ENCODE measurements around the gene ATF6. TPM values are rescaled to one million over a fixed set of nuclear protein-coding genes. Genes with fewer than 3 reads are reported as not detected.

Gene ATF6
- polyA plus RNA-seq, 2 of the 4 experiments (the other 2 are of a cell fraction) = 8.6 to 28.0 TPM

DNA sequence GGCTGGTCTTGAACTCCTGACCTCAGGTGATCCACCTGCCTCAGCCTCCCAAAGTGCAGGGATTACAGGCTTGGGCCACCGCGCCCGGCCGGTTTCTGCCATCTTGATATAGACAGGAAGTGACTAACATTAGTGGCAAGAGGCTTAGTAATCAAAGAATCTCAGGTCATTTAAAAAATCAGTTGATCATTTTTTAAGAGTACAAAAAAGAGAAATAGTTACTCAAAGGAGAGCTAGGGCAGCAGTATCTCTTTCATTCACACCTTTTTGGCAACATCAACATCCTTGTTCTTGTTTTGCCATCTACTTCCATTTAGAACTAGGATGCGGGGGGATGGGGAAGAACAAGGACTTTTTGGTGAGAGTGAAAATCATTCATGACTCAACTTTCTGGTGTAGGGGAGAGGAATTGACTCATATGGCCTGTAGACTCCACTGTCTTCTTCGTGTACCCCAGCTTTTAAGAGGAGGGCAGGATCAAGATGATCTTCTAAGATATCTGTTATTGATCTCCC is 36.0 kb upstream of the ATF6 start:
- no peaks in the 10 kb centered on the region for H3K9me3 ChIP-seq
- ATAC-seq = no peak
- no peak for DNase-seq (ENCODE audit: low read depth in 1 of 2, low spot score in 1 of 2)
- TF ChIP-seq, protein P1, sequence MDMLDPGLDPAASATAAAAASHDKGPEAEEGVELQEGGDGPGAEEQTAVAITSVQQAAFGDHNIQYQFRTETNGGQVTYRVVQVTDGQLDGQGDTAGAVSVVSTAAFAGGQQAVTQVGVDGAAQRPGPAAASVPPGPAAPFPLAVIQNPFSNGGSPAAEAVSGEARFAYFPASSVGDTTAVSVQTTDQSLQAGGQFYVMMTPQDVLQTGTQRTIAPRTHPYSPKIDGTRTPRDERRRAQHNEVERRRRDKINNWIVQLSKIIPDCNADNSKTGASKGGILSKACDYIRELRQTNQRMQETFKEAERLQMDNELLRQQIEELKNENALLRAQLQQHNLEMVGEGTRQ (IDR thresholded peaks at IDR 0.05) = no peak
- no peak for TF ChIP-seq HDAC2 (IDR thresholded peaks at IDR 0.05)
- TF ChIP-seq EHF (CRISPR knock-in tag; IDR thresholded peaks at IDR 0.05) = no peak
- TF ChIP-seq CBX2 (IDR thresholded peaks at IDR 0.05; ENCODE audit: borderline replicate concordance, low read depth) = no peak
- no peak for TF ChIP-seq JUN (IDR thresholded peaks at IDR 0.05)
- TF ChIP-seq GATA3 (IDR thresholded peaks at IDR 0.05; ENCODE audit: borderline replicate concordance) = no peak
- TF ChIP-seq RCOR1 (IDR thresholded peaks at IDR 0.05; ENCODE audit: low read depth, low read length) = no peak
- TF ChIP-seq RFX5 (IDR thresholded peaks at IDR 0.05) = no peak
- TF ChIP-seq CHD4 (IDR thresholded peaks at IDR 0.05; ENCODE audit: borderline replicate concordance) = no peak
- TF ChIP-seq ESRRA (IDR thresholded peaks at IDR 0.05; ENCODE audit: borderline replicate concordance, low read length) = no peak
- no peak for TF ChIP-seq MAFK (IDR thresholded peaks at IDR 0.05; ENCODE audit: partially characterized antibody)
- TF ChIP-seq HOXB13 (CRISPR knock-in tag; IDR thresholded peaks at IDR 0.05; ENCODE audit: low read depth) = no peak
- TF ChIP-seq, protein P2, sequence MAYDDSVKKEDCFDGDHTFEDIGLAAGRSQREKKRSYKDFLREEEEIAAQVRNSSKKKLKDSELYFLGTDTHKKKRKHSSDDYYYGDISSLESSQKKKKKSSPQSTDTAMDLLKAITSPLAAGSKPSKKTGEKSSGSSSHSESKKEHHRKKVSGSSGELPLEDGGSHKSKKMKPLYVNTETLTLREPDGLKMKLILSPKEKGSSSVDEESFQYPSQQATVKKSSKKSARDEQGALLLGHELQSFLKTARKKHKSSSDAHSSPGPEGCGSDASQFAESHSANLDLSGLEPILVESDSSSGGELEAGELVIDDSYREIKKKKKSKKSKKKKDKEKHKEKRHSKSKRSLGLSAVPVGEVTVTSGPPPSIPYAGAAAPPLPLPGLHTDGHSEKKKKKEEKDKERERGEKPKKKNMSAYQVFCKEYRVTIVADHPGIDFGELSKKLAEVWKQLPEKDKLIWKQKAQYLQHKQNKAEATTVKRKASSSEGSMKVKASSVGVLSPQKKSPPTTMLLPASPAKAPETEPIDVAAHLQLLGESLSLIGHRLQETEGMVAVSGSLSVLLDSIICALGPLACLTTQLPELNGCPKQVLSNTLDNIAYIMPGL (CRISPR knock-in tag; IDR thresholded peaks at IDR 0.05; ENCODE audit: borderline replicate concordance) = no peak
- TF ChIP-seq POLR2AphosphoS2 (conservative IDR thresholded peaks at IDR 0.05; ENCODE audit: low read length) = no peak
- TF ChIP-seq, protein P3, sequence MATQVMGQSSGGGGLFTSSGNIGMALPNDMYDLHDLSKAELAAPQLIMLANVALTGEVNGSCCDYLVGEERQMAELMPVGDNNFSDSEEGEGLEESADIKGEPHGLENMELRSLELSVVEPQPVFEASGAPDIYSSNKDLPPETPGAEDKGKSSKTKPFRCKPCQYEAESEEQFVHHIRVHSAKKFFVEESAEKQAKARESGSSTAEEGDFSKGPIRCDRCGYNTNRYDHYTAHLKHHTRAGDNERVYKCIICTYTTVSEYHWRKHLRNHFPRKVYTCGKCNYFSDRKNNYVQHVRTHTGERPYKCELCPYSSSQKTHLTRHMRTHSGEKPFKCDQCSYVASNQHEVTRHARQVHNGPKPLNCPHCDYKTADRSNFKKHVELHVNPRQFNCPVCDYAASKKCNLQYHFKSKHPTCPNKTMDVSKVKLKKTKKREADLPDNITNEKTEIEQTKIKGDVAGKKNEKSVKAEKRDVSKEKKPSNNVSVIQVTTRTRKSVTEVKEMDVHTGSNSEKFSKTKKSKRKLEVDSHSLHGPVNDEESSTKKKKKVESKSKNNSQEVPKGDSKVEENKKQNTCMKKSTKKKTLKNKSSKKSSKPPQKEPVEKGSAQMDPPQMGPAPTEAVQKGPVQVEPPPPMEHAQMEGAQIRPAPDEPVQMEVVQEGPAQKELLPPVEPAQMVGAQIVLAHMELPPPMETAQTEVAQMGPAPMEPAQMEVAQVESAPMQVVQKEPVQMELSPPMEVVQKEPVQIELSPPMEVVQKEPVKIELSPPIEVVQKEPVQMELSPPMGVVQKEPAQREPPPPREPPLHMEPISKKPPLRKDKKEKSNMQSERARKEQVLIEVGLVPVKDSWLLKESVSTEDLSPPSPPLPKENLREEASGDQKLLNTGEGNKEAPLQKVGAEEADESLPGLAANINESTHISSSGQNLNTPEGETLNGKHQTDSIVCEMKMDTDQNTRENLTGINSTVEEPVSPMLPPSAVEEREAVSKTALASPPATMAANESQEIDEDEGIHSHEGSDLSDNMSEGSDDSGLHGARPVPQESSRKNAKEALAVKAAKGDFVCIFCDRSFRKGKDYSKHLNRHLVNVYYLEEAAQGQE (IDR thresholded peaks at IDR 0.05) = no peak
- no peak for TF ChIP-seq TP53 (CRISPR knock-in tag; IDR thresholded peaks at IDR 0.05)
- no peak for TF ChIP-seq SMC3 (IDR thresholded peaks at IDR 0.05)
- TF ChIP-seq NFE2L2 (conservative IDR thresholded peaks at IDR 0.05; ENCODE audit: low read length) = no peak
- TF ChIP-seq POLR2A (IDR thresholded peaks at IDR 0.05; ENCODE audit: low read length) = no peak
- TF ChIP-seq FOSL2 (IDR thresholded peaks at IDR 0.05) = no peak
- no peak for TF ChIP-seq FOSL2 (CRISPR knock-in tag; IDR thresholded peaks at IDR 0.05)
- CTCF ChIA-PET = interaction anchor here (6.4 kb wide), 1 partner anchor 9 kb away, joined by 80 read pairs; no protein-coding TSS in a partner anchor
- POLR2A ChIA-PET = interaction anchor here (0.5 kb wide), 1 partner anchor 42 kb away, joined by 5 read pairs; no protein-coding TSS in a partner anchor
- H3K27ac ChIP-seq = no peak overlapping the region
- peaks cover 18% of the 10 kb centered on the region; the same call in 2 of the 3 replicates for H3K4me1 ChIP-seq
- WGBS (ENCODE audit: missing lambda C conversion rate) = 59% methylated on average over 6 of the region's 6 CpGs
- no peak for FAIRE-seq
- no peak overlapping the region for H3K4me2 ChIP-seq
- H3K4me3 ChIP-seq = no peak overlapping the region

DNA sequence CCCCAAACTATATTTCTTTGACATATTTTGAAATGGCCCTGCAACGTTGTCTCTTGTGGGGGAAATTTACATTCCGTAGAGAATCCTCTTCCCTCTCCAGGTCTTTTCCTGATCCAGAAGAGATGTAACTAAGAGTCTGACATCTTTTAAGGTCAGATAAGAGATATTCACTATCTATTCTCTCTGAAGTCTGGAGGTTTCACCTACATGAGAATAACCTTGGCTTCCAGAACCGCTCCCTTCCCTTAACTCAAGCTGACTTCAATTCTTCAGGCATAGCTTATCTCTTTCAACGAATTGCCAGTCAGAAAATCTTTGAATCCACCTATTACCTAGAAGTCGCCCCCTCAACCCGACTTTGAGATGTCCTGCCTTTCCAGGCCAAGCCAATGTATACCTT is 34.9 kb upstream of the ATF6 start:
- CTCF ChIA-PET = interaction anchor here (6.4 kb wide), 1 partner anchor 7 kb away, joined by 80 read pairs; no protein-coding TSS in a partner anchor
- POLR2A ChIA-PET = no interaction called here
- H3K27ac ChIP-seq = no peak overlapping the region
- no peak for TF ChIP-seq TP53 (CRISPR knock-in tag; IDR thresholded peaks at IDR 0.05)
- no peak for TF ChIP-seq ZSCAN20 (CRISPR knock-in tag; IDR thresholded peaks at IDR 0.05)
- TF ChIP-seq POLR2AphosphoS2 (conservative IDR thresholded peaks at IDR 0.05; ENCODE audit: low read length) = no peak
- TF ChIP-seq, protein P4, sequence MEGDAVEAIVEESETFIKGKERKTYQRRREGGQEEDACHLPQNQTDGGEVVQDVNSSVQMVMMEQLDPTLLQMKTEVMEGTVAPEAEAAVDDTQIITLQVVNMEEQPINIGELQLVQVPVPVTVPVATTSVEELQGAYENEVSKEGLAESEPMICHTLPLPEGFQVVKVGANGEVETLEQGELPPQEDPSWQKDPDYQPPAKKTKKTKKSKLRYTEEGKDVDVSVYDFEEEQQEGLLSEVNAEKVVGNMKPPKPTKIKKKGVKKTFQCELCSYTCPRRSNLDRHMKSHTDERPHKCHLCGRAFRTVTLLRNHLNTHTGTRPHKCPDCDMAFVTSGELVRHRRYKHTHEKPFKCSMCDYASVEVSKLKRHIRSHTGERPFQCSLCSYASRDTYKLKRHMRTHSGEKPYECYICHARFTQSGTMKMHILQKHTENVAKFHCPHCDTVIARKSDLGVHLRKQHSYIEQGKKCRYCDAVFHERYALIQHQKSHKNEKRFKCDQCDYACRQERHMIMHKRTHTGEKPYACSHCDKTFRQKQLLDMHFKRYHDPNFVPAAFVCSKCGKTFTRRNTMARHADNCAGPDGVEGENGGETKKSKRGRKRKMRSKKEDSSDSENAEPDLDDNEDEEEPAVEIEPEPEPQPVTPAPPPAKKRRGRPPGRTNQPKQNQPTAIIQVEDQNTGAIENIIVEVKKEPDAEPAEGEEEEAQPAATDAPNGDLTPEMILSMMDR (IDR thresholded peaks at IDR 0.05) = no peak
- no peak for TF ChIP-seq ZFP36 (IDR thresholded peaks at IDR 0.05; ENCODE audit: borderline replicate concordance, partially characterized antibody)
- TF ChIP-seq, protein P3 (IDR thresholded peaks at IDR 0.05) = no peak
- TF ChIP-seq, protein P1 (IDR thresholded peaks at IDR 0.05) = no peak

More for the DNA sequence above, 34.9 kb upstream of the ATF6 start:
- H3K4me1 ChIP-seq = peaks cover 20% of the 10 kb centered on the region
- ATAC-seq (no peak), DNase-seq (ENCODE audit: low read depth in 1 of 2, low spot score in 1 of 2) (no peak), FAIRE-seq (no peak)
- H3K9me3 ChIP-seq = no peaks in the 10 kb centered on the region
- no peak overlapping the region for H3K4me2 ChIP-seq
- WGBS (ENCODE audit: missing lambda C conversion rate) = 72% methylated on average over 6 of the region's 6 CpGs
- no peak overlapping the region for H3K4me3 ChIP-seq
